Karpas-422 (cell line): ENCODE measurements around the gene ACSS1. TPM values are rescaled to one million over a fixed set of nuclear protein-coding genes. Genes with fewer than 3 reads are reported as not detected.

ENCODE experiments used
- DNase-seq: peaks from one replicate; pipeline ENCODE4 v3.0.0-alpha.2; 2015
- H2AFZ ChIP-seq: fragments of 200-600 bp; sonication (generic); 2 replicates; pipeline ENCODE4 v1.6.1; 2014; ENCODE audit warnings: antibody characterized with exemption, low read length, mixed read lengths
- H3K27ac ChIP-seq: fragments of 200-600 bp; sonication (generic); 2 replicates; pipeline ENCODE4 v1.5.1; 2014; ENCODE audit warnings: mild to moderate bottlenecking, low read length, moderate library complexity
- H3K27me3 ChIP-seq: fragments of 200-600 bp; sonication (generic); 2 replicates; pipeline ENCODE4 v1.6.1; 2014; ENCODE audit warnings: low read length, mixed read lengths
- H3K36me3 ChIP-seq: fragments of 200-600 bp; sonication (generic); 2 replicates; pipeline ENCODE4 v1.6.1; 2014; ENCODE audit warnings: low read length, mixed read lengths; ENCODE audit not compliant: insufficient read depth
- H3K4me1 ChIP-seq: fragments of 200-600 bp; sonication (generic); 2 replicates; pipeline ENCODE4 v1.6.1; 2014; ENCODE audit warnings: mild to moderate bottlenecking, low read length, mixed read lengths
- H3K4me2 ChIP-seq: fragments of 200-600 bp; sonication (generic); 2 replicates; pipeline ENCODE4 v1.6.1; 2014; ENCODE audit warnings: low read length, low read depth, mild to moderate bottlenecking; ENCODE audit not compliant: poor library complexity, severe bottlenecking
- H3K4me3 ChIP-seq: fragments of 200-600 bp; sonication (generic); 2 replicates; pipeline ENCODE4 v1.5.1; 2014; ENCODE audit warnings: mild to moderate bottlenecking, antibody characterized with exemption, low read length, mixed read lengths
- H3K79me2 ChIP-seq: fragments of 200-600 bp; sonication (generic); 2 replicates; pipeline ENCODE4 v1.6.1; 2014; ENCODE audit warnings: mild to moderate bottlenecking, low read length, mixed read lengths
- H3K9ac ChIP-seq: fragments of 200-600 bp; sonication (generic); 2 replicates; pipeline ENCODE4 v1.6.0; 2014; ENCODE audit warnings: low read length
- H3K9me2 ChIP-seq: fragments of 200-600 bp; sonication (generic), shearing (Covaris generic); replicated peaks from 2 replicates; pipeline ENCODE4 v1.6.0; 2014; ENCODE audit warnings: mild to moderate bottlenecking, low read length, moderate library complexity; ENCODE audit not compliant: insufficient read depth
- H3K9me3 ChIP-seq: fragments of 300-700, 200-600 bp; sonication (generic); 2 replicates; pipeline ENCODE4 v1.6.1; 2014; ENCODE audit warnings: low read length, mixed read lengths
- H4K20me1 ChIP-seq: fragments of 200-600 bp; sonication (generic); 2 replicates; pipeline ENCODE4 v1.6.1; 2014; ENCODE audit warnings: mild to moderate bottlenecking, antibody characterized with exemption, low read length, low read depth; ENCODE audit not compliant: insufficient read depth
- total RNA-seq: library from RNA; depleted of rRNA; stranded (reverse); fragments of >200 nt; shearing (Covaris generic); gene quantifications from 2 replicates; pipeline ENCODE4 v1.2.3, GENCODE V29; 2014; ENCODE audit warnings: low replicate concordance

ACSS1 gene
- total RNA-seq, 1 experiment from 2014 or later = 2.3 TPM

- Histone ChIP-seq H3K4me3 (no peak overlapping the region), H2AFZ (no peak overlapping the region)
Observed at GRCh38 chr20:25036331-25036936, 21.5 kb downstream of the ACSS1 start.

GRCh38 chr20:25035921-25036320 lies 22.0 kb downstream of the ACSS1 start:
- peaks cover 20% of the 10 kb centered on the region for H3K4me1 ChIP-seq
- no peak overlapping the region for H3K27ac ChIP-seq
- no peaks in the 10 kb centered on the region for H3K79me2 ChIP-seq
- no peak for DNase-seq
- H3K9ac ChIP-seq = no peak overlapping the region
- no peaks in the 10 kb centered on the region for H4K20me1 ChIP-seq
- H3K9me2 ChIP-seq = no peaks in the 10 kb centered on the region
- no peak overlapping the region for H3K4me2 ChIP-seq
- H3K36me3 ChIP-seq = no peaks in the 10 kb centered on the region
- no peak overlapping the region for H3K4me3 ChIP-seq
- no peak overlapping the region for H2AFZ ChIP-seq
- no peaks in the 10 kb centered on the region for H3K27me3 ChIP-seq
- H3K9me3 ChIP-seq = no peaks in the 10 kb centered on the region

More at GRCh38 chr20:25036331-25036936, 21.5 kb downstream of the ACSS1 start:
- no peaks in the 10 kb centered on the region for H3K27me3 ChIP-seq
- no peaks in the 10 kb centered on the region for H3K36me3 ChIP-seq
- no peak for DNase-seq
- H3K9me3 ChIP-seq = no peaks in the 10 kb centered on the region
- 0 out of 2 replicates have a peak overlapping the region, but pooled peaks have one; percentile 8 for H3K9ac ChIP-seq
- no peaks in the 10 kb centered on the region for H4K20me1 ChIP-seq
- H3K79me2 ChIP-seq = no peaks in the 10 kb centered on the region
- H3K9me2 ChIP-seq = no peaks in the 10 kb centered on the region
- H3K27ac ChIP-seq = no peak overlapping the region
- H3K4me1 ChIP-seq = peaks cover 20% of the 10 kb centered on the region
- H3K4me2 ChIP-seq = no peak overlapping the region

DNA sequence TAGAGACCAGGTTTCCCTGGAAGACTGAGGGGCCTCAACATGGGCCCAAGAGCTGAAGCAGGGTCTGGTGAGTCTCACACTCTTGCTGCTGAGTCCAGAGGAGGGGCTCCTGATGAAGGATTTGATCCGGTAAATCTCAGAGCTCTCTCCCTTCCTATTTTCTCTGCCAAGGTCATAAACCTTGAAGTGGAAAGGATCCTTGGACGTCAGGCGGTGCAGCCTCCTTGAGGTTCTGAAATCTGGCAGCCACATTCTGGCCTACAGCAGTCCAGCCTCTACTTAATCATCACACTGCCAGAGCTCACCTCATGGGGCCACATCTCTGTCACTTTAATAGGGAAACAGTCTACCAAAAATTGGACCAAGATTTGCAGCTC lies 24.0 kb downstream of the ACSS1 start:
- no peak for DNase-seq
- no peaks in the 10 kb centered on the region for H3K36me3 ChIP-seq
- no peaks in the 10 kb centered on the region for H3K27me3 ChIP-seq
- H3K9me3 ChIP-seq = no peaks in the 10 kb centered on the region
- no peak overlapping the region for H3K27ac ChIP-seq
- H3K4me3 ChIP-seq = no peak overlapping the region
- no peak overlapping the region for H3K9ac ChIP-seq
- H4K20me1 ChIP-seq = no peaks in the 10 kb centered on the region
- H3K9me2 ChIP-seq = no peaks in the 10 kb centered on the region
- peaks cover 20% of the 10 kb centered on the region for H3K4me1 ChIP-seq
- no peak overlapping the region for H3K4me2 ChIP-seq
- no peak overlapping the region for H2AFZ ChIP-seq
- no peaks in the 10 kb centered on the region for H3K79me2 ChIP-seq

GRCh38 chr20:25033265-25033923 lies 24.5 kb downstream of the ACSS1 start:
- peaks cover 20% of the 10 kb centered on the region for H3K4me1 ChIP-seq
- H3K9ac ChIP-seq = no peak overlapping the region
- no peaks in the 10 kb centered on the region for H4K20me1 ChIP-seq
- no peak overlapping the region for H3K27ac ChIP-seq
- no peak for DNase-seq
- no peak overlapping the region for H3K4me3 ChIP-seq
- H3K79me2 ChIP-seq = no peaks in the 10 kb centered on the region
- no peak overlapping the region for H3K4me2 ChIP-seq
- H3K27me3 ChIP-seq = no peaks in the 10 kb centered on the region
- H3K9me3 ChIP-seq = no peaks in the 10 kb centered on the region
- no peaks in the 10 kb centered on the region for H3K36me3 ChIP-seq
- H3K9me2 ChIP-seq = no peaks in the 10 kb centered on the region
- H2AFZ ChIP-seq = no peak overlapping the region

GRCh38 chr20:25032478-25033264 lies 25.3 kb downstream of the ACSS1 start:
- no peaks in the 10 kb centered on the region for H3K9me3 ChIP-seq
- H3K4me1 ChIP-seq = peaks cover 13% of the 10 kb centered on the region
- no peak overlapping the region for H3K9ac ChIP-seq
- H3K4me3 ChIP-seq = no peak overlapping the region
- DNase-seq = no peak
- no peaks in the 10 kb centered on the region for H4K20me1 ChIP-seq
- no peaks in the 10 kb centered on the region for H3K36me3 ChIP-seq
- H3K27me3 ChIP-seq = no peaks in the 10 kb centered on the region
- no peaks in the 10 kb centered on the region for H3K79me2 ChIP-seq
- H3K9me2 ChIP-seq = no peaks in the 10 kb centered on the region
- H3K27ac ChIP-seq = no peak overlapping the region
- H2AFZ ChIP-seq = no peak overlapping the region
- no peak overlapping the region for H3K4me2 ChIP-seq

DNA sequence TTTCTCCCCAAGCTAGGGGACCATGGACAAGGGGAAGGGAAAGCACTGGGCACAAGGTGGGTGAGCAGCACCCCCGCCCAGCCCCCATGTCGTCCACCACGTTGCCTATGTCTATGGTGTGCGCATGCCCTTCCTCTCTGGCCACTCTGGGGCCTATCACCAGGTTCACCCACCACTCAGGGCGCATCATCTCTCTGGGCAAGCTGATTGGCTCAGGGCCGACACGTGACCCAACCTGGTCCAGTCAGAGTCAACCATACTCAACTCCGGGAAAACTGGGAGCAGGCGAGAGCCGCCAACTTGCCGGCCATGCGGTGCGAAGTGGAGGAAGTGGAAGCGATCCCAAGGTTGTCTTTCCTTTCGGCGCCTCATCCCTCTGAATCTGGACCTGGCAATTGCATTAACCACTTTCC lies 25.9 kb downstream of the ACSS1 start:
- Histone ChIP-seq H3K4me3 (no peak overlapping the region), H3K4me1 (peaks cover 10% of the 10 kb centered on the region), H3K9me2 (no peaks in the 10 kb centered on the region), H3K27me3 (no peaks in the 10 kb centered on the region), H3K36me3 (no peaks in the 10 kb centered on the region), H2AFZ (no peak overlapping the region), H3K9me3 (no peaks in the 10 kb centered on the region), H3K27ac (no peak overlapping the region), H3K9ac (no peak overlapping the region), H3K79me2 (no peaks in the 10 kb centered on the region), H4K20me1 (no peaks in the 10 kb centered on the region), H3K4me2 (no peak overlapping the region)
- DNase-seq = no peak

GRCh38 chr20:25031241-25031640 lies 26.7 kb downstream of the ACSS1 start:
- Histone ChIP-seq H3K27me3 (no peaks in the 10 kb centered on the region), H3K4me1 (peaks cover 6% of the 10 kb centered on the region), H3K36me3 (no peaks in the 10 kb centered on the region), H4K20me1 (no peaks in the 10 kb centered on the region), H3K9ac (no peak overlapping the region), H3K9me3 (no peaks in the 10 kb centered on the region), H3K79me2 (no peaks in the 10 kb centered on the region), H3K4me2 (no peak overlapping the region), H3K9me2 (no peaks in the 10 kb centered on the region), H2AFZ (no peak overlapping the region), H3K27ac (no peak overlapping the region), H3K4me3 (no peak overlapping the region)
- DNase-seq = no peak

DNA sequence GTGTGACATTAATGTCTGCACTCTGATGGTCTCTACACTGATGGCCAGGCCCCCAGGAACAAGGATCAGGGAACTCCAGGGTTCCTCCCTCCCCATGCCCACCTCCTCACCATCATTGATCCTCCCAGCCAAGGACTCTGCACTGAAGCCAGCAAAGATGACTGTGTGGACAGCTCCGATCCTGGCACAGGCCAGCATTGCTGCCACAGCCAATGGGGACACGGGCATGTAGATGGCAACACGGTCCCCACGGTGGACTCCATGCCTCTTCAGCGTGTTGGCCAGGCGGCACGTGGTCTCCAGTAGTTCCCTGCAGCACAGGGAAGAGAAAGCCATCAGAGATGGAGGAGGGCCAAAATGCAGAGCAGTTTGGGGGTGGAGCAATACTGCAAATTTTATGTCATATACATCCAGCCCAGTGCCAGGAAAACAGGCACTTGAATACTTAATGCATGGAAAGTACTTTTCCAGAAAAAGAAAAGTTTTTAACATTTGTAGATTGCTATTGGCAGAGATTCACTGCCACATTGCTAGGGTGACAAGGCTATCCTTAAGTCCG lies 27.2 kb downstream of the ACSS1 start:
- Histone ChIP-seq H3K9ac (no peak overlapping the region), H3K79me2 (no peaks in the 10 kb centered on the region), H2AFZ (no peak overlapping the region), H3K36me3 (no peaks in the 10 kb centered on the region), H4K20me1 (no peaks in the 10 kb centered on the region), H3K4me2 (no peak overlapping the region), H3K9me2 (no peaks in the 10 kb centered on the region), H3K27me3 (no peaks in the 10 kb centered on the region), H3K4me1 (peaks cover 1% of the 10 kb centered on the region), H3K27ac (no peak overlapping the region), H3K4me3 (no peak overlapping the region), H3K9me3 (no peaks in the 10 kb centered on the region)
- no peak for DNase-seq
